ENCODE results near the gene LTO1. TPM values are rescaled to one million over a fixed set of nuclear protein-coding genes. Genes with fewer than 3 reads are reported as not detected.

The LTO1 gene
- total RNA-seq, 1 donor from 2014 or later: 24.4 TPM

DNA sequence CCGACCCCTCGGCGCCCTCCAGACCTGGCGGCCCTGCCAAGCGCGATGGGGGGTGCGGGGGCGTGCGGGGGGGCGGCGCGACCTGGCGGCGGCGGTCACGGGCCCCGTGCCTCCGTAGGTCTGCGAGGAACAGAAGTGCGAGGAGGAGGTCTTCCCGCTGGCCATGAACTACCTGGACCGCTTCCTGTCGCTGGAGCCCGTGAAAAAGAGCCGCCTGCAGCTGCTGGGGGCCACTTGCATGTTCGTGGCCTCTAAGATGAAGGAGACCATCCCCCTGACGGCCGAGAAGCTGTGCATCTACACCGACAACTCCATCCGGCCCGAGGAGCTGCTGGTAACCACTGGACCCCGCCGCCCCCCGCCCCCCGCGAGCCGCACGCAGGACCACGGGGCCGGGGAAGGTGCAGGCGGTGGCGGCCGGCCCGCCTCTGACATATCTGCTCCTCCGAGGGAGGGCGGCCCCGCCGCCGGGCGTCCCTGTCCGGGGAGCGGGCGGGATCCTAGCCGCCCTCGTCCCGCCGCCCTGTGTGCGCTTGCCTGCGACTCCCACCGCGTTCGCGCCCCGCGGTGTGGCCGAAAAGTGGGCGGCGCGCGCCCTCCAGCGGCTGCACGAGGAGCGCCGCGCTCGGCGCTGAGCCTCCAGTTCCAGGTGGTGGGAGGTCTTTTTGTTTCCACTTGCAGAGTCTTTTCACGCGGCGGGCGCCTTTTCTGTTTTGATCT is 32.1 kb downstream of the LTO1 start:
- H3K4me1 Mint-ChIP-seq (ENCODE audit: low read depth): peaks cover 3% of the 10 kb centered on the region
- H3K9me3 Mint-ChIP-seq: no peaks in the 10 kb centered on the region
- peaks cover 27% of the 10 kb centered on the region for H3K27me3 Mint-ChIP-seq (ENCODE audit: low read depth)
- no peaks in the 10 kb centered on the region for H3K36me3 Mint-ChIP-seq (ENCODE audit: low read depth)
- peak; percentile 64 for DNase-seq (ENCODE audit: low spot score)
- intact Hi-C loops (cut with micrococcal nuclease): loop anchor here (1.0 to 5.0 kb wide), 4 partner anchors 32 to 801 kb away; partner anchors contain the start of genes CPT1A and LTO1
- H3K4me3 Mint-ChIP-seq (ENCODE audit: low read depth): peak overlapping the region; percentile 56
- H3K27ac Mint-ChIP-seq: no peak overlapping the region

DNA sequence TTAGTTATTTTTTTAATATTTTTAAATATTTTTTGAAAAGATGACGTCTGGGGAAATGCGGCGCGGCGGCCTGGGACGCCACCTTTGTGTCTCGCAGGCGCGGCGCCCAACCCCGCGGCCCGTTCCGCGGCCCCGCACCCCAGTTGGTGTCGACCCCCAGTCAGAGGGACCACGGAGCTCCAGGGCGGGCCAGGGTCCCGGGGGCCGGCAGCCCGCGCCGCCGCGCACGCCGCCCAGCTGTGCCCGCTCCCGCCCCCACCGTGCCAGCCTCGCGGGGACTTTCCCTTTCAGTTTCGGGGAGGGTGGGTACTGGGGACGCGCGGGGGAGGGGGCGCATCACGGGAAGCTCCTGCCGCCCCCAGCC is 32.6 kb downstream of the LTO1 start:
- intact Hi-C loops (cut with micrococcal nuclease): loop anchor here (2.0 to 5.0 kb wide), 3 partner anchors 32 to 800 kb away; partner anchors contain the start of genes CPT1A and LTO1
- Mint-ChIP-seq H3K4me3 (ENCODE audit: low read depth) (no peak overlapping the region), H3K9me3 (no peaks in the 10 kb centered on the region), H3K27ac (no peak overlapping the region), H3K27me3 (ENCODE audit: low read depth) (peaks cover 32% of the 10 kb centered on the region), H3K4me1 (ENCODE audit: low read depth) (peaks cover 3% of the 10 kb centered on the region), H3K36me3 (ENCODE audit: low read depth) (no peaks in the 10 kb centered on the region)
- DNase-seq (ENCODE audit: low spot score): peak; percentile 16

DNA sequence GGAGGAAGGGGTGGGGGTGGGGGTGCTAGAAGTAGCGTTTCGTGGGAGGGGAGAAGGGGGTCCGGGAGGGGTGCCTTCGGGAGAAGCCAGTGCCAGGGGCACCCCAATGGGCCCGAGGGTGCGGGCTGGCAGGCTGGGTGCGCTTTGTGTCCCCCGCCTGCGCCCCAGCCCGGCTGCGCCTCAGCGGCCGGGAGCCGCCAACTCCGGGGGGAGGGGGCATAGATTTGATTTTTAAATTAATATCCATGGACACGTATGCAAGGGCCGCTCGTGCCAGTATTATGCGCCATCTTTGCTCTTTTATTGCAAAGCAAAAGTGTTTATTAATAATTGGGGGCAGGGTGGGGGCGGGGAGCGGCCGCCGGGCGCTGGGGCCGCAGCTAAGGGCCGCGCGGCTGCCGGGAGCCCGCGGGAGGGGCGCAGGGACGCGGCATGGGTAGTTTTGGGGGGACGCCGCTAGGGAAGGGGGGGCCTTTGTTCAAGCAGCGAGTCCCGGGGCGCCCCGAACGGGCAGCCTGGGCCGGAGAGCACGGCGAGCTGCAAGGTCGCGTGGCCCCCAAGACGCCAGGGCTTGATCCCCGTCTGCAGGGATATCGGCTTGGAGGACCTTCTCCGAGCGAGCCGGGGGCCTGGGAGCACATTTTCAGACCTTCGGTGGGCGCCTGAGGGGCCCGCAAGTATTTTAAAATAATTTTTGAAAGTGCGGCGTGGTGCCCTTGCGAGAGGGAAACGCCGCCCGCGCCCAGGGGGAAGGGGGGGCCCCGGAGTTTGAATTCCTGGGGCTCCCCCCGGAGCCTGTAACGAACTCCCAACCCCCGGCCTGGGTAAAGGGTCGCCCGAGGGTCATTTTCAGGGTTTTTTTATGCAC is 33.2 kb downstream of the LTO1 start:
- Mint-ChIP-seq H3K4me3 (ENCODE audit: low read depth) (peak overlapping the region; percentile 64), H3K27me3 (ENCODE audit: low read depth) (peaks cover 35% of the 10 kb centered on the region)
- intact Hi-C loops (cut with micrococcal nuclease): loop anchor here (2.0 to 5.0 kb wide), 3 partner anchors 33 to 800 kb away; partner anchors contain the start of genes CPT1A and LTO1

DNA sequence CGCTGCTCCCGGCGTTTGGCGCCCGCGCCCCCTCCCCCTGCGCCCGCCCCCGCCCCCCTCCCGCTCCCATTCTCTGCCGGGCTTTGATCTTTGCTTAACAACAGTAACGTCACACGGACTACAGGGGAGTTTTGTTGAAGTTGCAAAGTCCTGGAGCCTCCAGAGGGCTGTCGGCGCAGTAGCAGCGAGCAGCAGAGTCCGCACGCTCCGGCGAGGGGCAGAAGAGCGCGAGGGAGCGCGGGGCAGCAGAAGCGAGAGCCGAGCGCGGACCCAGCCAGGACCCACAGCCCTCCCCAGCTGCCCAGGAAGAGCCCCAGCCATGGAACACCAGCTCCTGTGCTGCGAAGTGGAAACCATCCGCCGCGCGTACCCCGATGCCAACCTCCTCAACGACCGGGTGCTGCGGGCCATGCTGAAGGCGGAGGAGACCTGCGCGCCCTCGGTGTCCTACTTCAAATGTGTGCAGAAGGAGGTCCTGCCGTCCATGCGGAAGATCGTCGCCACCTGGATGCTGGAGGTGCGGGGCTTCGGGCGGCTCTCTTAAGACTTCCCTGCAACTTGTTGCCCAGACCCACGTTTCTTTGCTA is 34.1 kb downstream of the LTO1 start, which contains the start of gene CCND1:
CCND1 (plus strand) TSS at position 162 of the 587 bp plus-strand sequence; CDS start at position 320, 158 bp downstream.
- DNase-seq (ENCODE audit: low spot score): no peak
- no peaks in the 10 kb centered on the region for H3K36me3 Mint-ChIP-seq (ENCODE audit: low read depth)
- H3K9me3 Mint-ChIP-seq: no peaks in the 10 kb centered on the region
- H3K4me1 Mint-ChIP-seq (ENCODE audit: low read depth): peaks cover 3% of the 10 kb centered on the region
- peak within 1 kb of the TSS; percentile 63 for H3K27ac Mint-ChIP-seq
- H3K4me3 Mint-ChIP-seq (ENCODE audit: low read depth): peak within 1 kb of the TSS; percentile 64
- intact Hi-C loops (cut with micrococcal nuclease): loop anchor here (5.0 kb wide), 1 partner anchor 799 kb away; the partner anchor contains the start of gene CPT1A
- H3K27me3 Mint-ChIP-seq (ENCODE audit: low read depth): peaks cover 40% of the 10 kb centered on the region

More for the DNA sequence above, 33.2 kb downstream of the LTO1 start:
- H3K27ac Mint-ChIP-seq: no peak overlapping the region
- H3K9me3 Mint-ChIP-seq: no peaks in the 10 kb centered on the region
- no peaks in the 10 kb centered on the region for H3K36me3 Mint-ChIP-seq (ENCODE audit: low read depth)
- DNase-seq (ENCODE audit: low spot score): no peak
- peaks cover 3% of the 10 kb centered on the region for H3K4me1 Mint-ChIP-seq (ENCODE audit: low read depth)

DNA sequence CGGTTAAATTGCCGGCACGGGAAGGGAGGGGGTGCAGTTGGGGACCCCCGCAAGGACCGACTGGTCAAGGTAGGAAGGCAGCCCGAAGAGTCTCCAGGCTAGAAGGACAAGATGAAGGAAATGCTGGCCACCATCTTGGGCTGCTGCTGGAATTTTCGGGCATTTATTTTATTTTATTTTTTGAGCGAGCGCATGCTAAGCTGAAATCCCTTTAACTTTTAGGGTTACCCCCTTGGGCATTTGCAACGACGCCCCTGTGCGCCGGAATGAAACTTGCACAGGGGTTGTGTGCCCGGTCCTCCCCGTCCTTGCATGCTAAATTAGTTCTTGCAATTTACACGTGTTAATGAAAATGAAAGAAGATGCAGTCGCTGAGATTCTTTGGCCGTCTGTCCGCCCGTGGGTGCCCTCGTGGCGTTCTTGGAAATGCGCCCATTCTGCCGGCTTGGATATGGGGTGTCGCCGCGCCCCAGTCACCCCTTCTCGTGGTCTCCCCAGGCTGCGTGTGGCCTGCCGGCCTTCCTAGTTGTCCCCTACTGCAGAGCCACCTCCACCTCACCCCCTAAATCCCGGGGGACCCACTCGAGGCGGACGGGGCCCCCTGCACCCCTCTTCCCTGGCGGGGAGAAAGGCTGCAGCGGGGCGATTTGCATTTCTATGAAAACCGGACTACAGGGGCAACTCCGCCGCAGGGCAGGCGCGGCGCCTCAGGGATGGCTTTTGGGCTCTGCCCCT is 34.7 kb downstream of the LTO1 start:
- Mint-ChIP-seq H3K4me3 (ENCODE audit: low read depth) (peak overlapping the region; percentile 8), H3K9me3 (no peaks in the 10 kb centered on the region), H3K4me1 (ENCODE audit: low read depth) (peaks cover 3% of the 10 kb centered on the region), H3K27ac (peak overlapping the region; percentile 17), H3K36me3 (ENCODE audit: low read depth) (no peaks in the 10 kb centered on the region), H3K27me3 (ENCODE audit: low read depth) (peaks cover 46% of the 10 kb centered on the region)
- intact Hi-C loops (cut with micrococcal nuclease): loop anchor here (5.0 kb wide), 1 partner anchor 798 kb away; the partner anchor contains the start of gene CPT1A
- no peak for DNase-seq (ENCODE audit: low spot score)

DNA sequence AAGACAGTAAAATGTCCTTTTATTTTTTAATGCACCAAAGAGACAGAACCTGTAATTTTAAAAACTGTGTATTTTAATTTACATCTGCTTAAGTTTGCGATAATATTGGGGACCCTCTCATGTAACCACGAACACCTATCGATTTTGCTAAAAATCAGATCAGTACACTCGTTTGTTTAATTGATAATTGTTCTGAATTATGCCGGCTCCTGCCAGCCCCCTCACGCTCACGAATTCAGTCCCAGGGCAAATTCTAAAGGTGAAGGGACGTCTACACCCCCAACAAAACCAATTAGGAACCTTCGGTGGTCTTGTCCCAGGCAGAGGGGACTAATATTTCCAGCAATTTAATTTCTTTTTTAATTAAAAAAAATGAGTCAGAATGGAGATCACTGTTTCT is 35.3 kb downstream of the LTO1 start:
- Mint-ChIP-seq H3K36me3 (ENCODE audit: low read depth) (no peaks in the 10 kb centered on the region), H3K27me3 (ENCODE audit: low read depth) (peaks cover 52% of the 10 kb centered on the region), H3K27ac (no peak overlapping the region), H3K4me1 (ENCODE audit: low read depth) (peaks cover 3% of the 10 kb centered on the region), H3K9me3 (no peaks in the 10 kb centered on the region), H3K4me3 (ENCODE audit: low read depth) (no peak overlapping the region)
- intact Hi-C loops (cut with micrococcal nuclease): loop anchor here (2.0 to 5.0 kb wide), 3 partner anchors 65 to 798 kb away; partner anchors contain the start of genes CPT1A, FGF19 and FGF3
- no peak for DNase-seq (ENCODE audit: low spot score)

DNA sequence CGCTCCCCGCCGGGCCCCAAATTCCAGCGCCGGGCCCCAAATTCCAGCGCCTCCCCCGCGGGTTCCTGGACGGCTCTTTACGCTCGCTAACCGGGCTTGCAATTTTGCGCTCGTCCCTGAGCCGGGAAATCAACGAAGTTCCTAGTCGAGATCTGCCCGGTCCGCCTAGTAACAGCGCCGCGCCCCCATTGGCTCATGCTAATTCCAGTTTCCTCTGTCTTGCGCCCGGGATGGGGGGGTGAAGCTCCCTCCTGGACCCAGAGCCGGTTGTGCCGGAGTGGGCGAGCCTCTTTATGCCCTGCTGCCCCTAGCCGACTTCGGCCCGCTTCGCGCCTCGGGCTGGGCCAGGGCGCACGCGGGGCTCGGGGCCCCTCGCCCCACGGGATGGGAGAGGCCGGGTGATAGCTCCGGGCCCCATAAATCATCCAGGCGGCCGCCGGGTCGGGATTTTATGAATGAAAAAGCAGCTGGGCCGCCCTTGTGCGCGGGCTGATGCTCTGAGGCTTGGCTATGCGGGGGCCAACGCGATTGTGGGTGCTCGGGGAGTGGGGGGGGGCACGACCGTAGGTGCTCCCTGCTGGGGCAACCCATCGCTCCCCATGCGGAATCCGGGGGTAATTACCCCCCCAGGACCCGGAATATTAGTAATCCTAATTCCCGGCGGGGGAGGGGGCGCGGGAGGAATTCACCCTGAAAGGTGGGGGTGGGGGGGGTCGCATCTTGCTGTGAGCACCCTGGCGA is 36.0 kb downstream of the LTO1 start:
- Mint-ChIP-seq H3K27ac (no peak overlapping the region), H3K4me3 (ENCODE audit: low read depth) (no peak overlapping the region)
- intact Hi-C loops (cut with micrococcal nuclease): loop anchor here (2.0 kb wide), 2 partner anchors 66 to 180 kb away; partner anchors contain the start of genes FGF19 and FGF3

DNA sequence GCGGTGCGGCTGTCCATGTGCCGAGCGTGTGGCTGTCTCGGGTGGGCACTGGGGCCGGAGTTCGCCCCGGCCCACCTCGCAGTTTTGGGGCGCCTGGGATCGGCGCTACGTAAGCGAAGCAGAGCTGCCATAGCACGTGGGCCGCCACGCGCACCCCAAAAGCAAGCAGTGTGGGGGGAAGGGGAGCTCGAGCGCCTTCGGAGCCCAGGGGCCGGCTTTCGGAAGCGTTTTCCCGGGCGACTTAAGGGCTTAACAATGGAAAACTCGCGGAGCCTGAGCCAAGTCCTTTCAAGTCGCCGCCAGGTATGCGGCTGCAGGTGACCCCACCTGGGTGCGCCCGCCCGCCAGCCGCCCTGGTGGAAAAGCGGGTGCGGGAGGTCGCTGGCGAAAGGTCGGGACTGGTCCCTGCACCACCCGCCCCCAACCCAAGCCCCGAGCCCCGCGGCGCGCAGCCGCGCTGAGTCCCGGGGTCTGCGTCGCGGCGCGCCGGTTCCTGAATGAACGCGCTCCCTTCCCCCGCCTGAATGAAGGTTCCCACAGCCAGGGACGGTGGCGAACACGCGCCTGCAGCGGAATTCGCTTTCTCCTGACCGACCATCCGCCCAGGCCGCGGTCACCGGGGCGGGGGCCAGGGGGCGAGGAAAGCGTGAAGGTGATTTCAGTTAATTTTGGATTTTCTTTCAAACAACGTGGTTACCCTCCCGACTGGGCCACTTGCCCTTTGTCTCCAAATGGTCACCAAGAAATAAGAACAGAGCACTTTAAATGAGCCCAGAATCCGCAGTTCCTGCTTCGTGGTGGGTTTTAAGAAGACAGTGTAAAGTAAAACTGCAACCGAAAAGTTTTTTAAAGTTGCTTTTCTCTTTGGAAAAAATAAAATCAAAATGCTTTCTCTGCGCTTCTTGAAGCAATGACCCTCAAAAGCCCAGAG is 36.9 kb downstream of the LTO1 start:
- no peaks in the 10 kb centered on the region for H3K9me3 Mint-ChIP-seq
- peaks cover 59% of the 10 kb centered on the region for H3K27me3 Mint-ChIP-seq (ENCODE audit: low read depth)
- DNase-seq (ENCODE audit: low spot score): no peak
- intact Hi-C loops (cut with micrococcal nuclease): loop anchor here (2.0 kb wide), 2 partner anchors 67 to 181 kb away; partner anchors contain the start of genes FGF19 and FGF3
- no peaks in the 10 kb centered on the region for H3K36me3 Mint-ChIP-seq (ENCODE audit: low read depth)
- H3K4me1 Mint-ChIP-seq (ENCODE audit: low read depth): peaks cover 3% of the 10 kb centered on the region
- H3K4me3 Mint-ChIP-seq (ENCODE audit: low read depth): no peak overlapping the region
- no peak overlapping the region for H3K27ac Mint-ChIP-seq

More for the DNA sequence above, 36.0 kb downstream of the LTO1 start:
- no peak for DNase-seq (ENCODE audit: low spot score)
- Mint-ChIP-seq H3K9me3 (no peaks in the 10 kb centered on the region), H3K27me3 (ENCODE audit: low read depth) (peaks cover 55% of the 10 kb centered on the region), H3K36me3 (ENCODE audit: low read depth) (no peaks in the 10 kb centered on the region), H3K4me1 (ENCODE audit: low read depth) (peaks cover 3% of the 10 kb centered on the region)

DNA sequence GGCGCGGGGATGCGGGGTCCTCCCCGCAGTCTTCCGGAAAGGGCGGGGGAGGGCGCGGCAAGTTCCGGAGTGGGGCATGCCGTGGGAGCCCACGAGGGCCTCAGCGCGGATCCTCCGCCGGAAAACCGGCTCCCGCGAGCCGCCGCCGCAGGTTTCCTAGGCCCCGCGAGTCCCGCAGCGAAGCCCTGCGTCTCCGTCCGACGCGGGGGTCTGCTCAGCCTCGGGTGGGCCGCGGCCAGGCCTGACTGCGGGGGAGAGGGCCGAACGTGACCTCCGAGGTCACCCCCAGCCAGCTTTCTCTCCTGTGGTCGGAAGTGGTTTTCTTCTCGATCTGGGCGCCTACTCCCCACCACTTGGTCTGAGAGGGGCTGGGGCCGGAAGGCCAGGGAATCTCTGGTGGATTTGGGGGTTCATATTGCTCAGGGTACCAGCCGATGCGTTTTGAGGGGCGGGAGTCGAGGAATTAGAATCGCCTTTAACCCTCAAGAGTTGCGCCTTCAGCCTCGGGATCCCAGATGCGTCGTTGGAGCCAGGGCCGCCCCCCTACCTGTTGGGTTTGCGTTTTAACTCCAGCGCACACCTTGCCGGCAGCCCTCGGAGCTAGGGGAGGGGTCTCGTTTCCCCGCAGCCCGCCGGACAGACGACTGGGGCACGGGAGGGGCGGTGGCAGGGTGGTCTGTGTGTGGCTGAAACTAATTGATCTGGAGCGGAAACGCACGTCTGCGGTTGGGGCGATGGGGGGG is 37.8 kb downstream of the LTO1 start:
- Mint-ChIP-seq H3K4me3 (ENCODE audit: low read depth) (no peak overlapping the region), H3K27me3 (ENCODE audit: low read depth) (peaks cover 65% of the 10 kb centered on the region), H3K9me3 (no peaks in the 10 kb centered on the region), H3K27ac (no peak overlapping the region), H3K4me1 (ENCODE audit: low read depth) (peaks cover 3% of the 10 kb centered on the region), H3K36me3 (ENCODE audit: low read depth) (no peaks in the 10 kb centered on the region)
- intact Hi-C loops (cut with micrococcal nuclease): no loop called here
- no peak for DNase-seq (ENCODE audit: low spot score)

DNA sequence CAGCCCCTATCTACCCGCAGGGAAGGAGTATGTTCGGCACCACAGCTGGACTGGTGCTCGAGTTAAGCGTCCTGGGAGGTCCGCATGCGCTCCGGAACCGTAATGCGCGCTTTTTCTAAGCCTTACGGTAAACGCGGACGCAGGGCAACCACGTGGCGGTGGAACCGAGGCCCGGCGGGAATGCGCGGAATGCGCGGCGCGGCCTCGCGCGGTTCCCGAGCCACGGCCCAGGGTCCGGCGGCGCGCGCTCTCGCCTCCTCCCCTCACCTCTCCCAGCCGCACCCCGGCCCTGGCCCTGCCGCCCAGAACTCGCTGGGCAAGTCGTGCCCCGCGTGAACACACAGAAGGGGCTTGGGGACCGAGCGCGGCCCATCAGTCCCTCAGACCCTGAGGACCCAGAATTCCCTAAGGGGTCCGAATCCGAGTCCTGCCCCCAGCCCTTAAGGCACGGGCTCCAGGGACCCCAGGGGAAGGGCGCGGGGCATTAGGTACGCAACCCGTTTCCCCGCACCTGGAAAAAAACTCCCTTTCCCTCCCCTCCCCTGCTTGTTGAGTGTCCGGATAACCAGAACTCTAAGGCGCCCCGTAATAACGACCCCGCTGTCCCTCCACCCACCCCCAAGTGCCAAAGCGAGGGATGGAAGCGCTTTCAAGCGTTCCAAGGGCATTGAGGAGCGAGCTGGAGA is 38.5 kb downstream of the LTO1 start:
- Mint-ChIP-seq H3K4me3 (ENCODE audit: low read depth) (no peak overlapping the region), H3K9me3 (no peaks in the 10 kb centered on the region), H3K4me1 (ENCODE audit: low read depth) (peaks cover 3% of the 10 kb centered on the region), H3K27ac (no peak overlapping the region), H3K36me3 (ENCODE audit: low read depth) (no peaks in the 10 kb centered on the region), H3K27me3 (ENCODE audit: low read depth) (peaks cover 71% of the 10 kb centered on the region)
- no peak for DNase-seq (ENCODE audit: low spot score)
- intact Hi-C loops (cut with micrococcal nuclease): no loop called here

Data from activated T-helper 2 cell treated with anti-CD3 and anti-CD28 coated beads, Interferon-gamma antibody, Interleukin-2, Interleukin-4, amounts not matched to agents 10 μg/mL and 5 μg/mL and 100 μg/mL, durations not matched to agents 14 hours and 24 hours and 36 hours (primary cell).